ENCODE data around the gene CEP85L.

- no peak for TF ChIP-seq CTCF (CRISPR knock-in tag; IDR thresholded peaks at IDR 0.05)
- no peak for TF ChIP-seq PRMT3 (CRISPR knock-in tag; IDR thresholded peaks at IDR 0.05; ENCODE audit: borderline replicate concordance, low read depth)
- TF ChIP-seq BATF2 (CRISPR knock-in tag; IDR thresholded peaks at IDR 0.05) = no peak
- no peak for TF ChIP-seq RBAK (CRISPR knock-in tag; IDR thresholded peaks at IDR 0.05)
- no peak for TF ChIP-seq THRA (CRISPR knock-in tag; IDR thresholded peaks at IDR 0.05; ENCODE audit: borderline replicate concordance)
- no peak for TF ChIP-seq EZH2 (conservative IDR thresholded peaks at IDR 0.05; ENCODE audit: low read depth, low read length)
- no peak for TF ChIP-seq NFE2L1 (CRISPR knock-in tag; IDR thresholded peaks at IDR 0.05; ENCODE audit: borderline replicate concordance)
- no peak for TF ChIP-seq NFKBIZ (CRISPR knock-in tag; IDR thresholded peaks at IDR 0.05)
- no peak for TF ChIP-seq ZBTB20 (CRISPR knock-in tag; IDR thresholded peaks at IDR 0.05; ENCODE audit: borderline replicate concordance, low read depth)
- TF ChIP-seq SMAD1 (CRISPR knock-in tag; IDR thresholded peaks at IDR 0.05; ENCODE audit: borderline replicate concordance, low read depth) = no peak
- TF ChIP-seq ZBTB21 (CRISPR knock-in tag; IDR thresholded peaks at IDR 0.05) = no peak
- TF ChIP-seq TRAFD1 (CRISPR knock-in tag; IDR thresholded peaks at IDR 0.05; ENCODE audit: borderline replicate concordance) = no peak
- no peak for TF ChIP-seq MAFK (conservative IDR thresholded peaks at IDR 0.05 in 1 of 2, IDR thresholded peaks at IDR 0.05 in 1 of 2; ENCODE audit: low read length in 2 of 2)
- TF ChIP-seq AGO2 (optimal IDR thresholded peaks at IDR 0.05; ENCODE audit: low read depth, low read length) = no peak
Observed at GRCh38 chr6:118473266-118473665, 178.1 kb downstream of the CEP85L start.

Data from HepG2 (cell line).